Measurements from ENCODE around the gene ADM2. TPM values are rescaled to one million over a fixed set of nuclear protein-coding genes. Genes with fewer than 3 reads are reported as not detected.

ADM2 gene
- total RNA-seq, 1 experiment from 2014 or later: 10.9 TPM

DNA sequence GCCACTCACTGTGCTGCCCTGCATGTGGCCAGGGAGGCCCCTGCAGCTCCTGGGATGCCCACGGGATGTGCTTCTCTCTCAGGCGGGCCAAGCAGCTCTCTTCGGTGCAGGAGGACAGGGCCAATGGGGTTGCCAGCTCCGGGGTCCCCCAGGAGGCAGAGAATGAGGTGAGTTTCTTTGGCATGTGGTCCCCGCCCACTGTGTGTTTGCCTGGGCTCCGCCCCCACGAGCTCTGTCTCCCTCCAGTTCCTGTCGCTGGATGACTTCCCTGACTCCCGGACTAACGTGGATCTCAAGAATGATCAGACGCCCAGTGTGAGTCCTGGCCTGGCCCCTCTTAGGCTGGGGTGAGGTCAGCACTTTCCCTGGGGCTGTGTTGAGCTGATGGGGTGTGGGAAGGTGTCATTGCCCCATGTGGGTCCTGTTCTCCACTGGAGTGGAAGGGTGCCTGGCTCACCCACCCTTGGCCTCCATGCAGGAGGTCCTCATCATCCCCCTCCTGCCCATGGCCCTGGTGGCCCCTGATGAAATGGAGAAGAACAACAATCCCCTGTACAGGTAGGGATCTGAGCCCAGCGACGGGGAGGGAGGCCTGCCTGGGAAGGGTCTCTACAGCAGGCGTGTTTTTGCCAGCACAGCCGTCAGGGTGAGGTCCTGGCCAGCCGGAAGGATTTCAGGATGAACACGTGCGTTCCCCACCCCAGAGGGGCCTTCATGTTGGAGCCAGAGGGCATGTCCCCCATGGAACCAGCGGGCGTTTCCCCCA is 36.3 kb downstream of the ADM2 start:
- ChIA-PET CTCF (interaction anchor here (0.8 to 0.9 kb wide), 3 partner anchors 8 to 103 kb away, joined by 3 read pairs; partner anchors contain the start of gene SCO2), POLR2A (no interaction called here)
- DNase-seq (ENCODE audit: low spot score) (no peak), ATAC-seq (peak; percentile 67)
- Mint-ChIP-seq H3K27me3 (ENCODE audit: low read depth) (no peaks in the 10 kb centered on the region), H3K4me3 (no peak overlapping the region), H3K4me1 (no peaks in the 10 kb centered on the region), H3K9me3 (no peaks in the 10 kb centered on the region), H3K27ac (no peak overlapping the region), H3K36me3 (peaks cover 15% of the 10 kb centered on the region)
- TF ChIP-seq, protein P1, sequence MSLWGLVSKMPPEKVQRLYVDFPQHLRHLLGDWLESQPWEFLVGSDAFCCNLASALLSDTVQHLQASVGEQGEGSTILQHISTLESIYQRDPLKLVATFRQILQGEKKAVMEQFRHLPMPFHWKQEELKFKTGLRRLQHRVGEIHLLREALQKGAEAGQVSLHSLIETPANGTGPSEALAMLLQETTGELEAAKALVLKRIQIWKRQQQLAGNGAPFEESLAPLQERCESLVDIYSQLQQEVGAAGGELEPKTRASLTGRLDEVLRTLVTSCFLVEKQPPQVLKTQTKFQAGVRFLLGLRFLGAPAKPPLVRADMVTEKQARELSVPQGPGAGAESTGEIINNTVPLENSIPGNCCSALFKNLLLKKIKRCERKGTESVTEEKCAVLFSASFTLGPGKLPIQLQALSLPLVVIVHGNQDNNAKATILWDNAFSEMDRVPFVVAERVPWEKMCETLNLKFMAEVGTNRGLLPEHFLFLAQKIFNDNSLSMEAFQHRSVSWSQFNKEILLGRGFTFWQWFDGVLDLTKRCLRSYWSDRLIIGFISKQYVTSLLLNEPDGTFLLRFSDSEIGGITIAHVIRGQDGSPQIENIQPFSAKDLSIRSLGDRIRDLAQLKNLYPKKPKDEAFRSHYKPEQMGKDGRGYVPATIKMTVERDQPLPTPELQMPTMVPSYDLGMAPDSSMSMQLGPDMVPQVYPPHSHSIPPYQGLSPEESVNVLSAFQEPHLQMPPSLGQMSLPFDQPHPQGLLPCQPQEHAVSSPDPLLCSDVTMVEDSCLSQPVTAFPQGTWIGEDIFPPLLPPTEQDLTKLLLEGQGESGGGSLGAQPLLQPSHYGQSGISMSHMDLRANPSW (CRISPR knock-in tag; conservative IDR thresholded peaks at IDR 0.05; ENCODE audit: low read depth): no peak
- TF ChIP-seq, protein P2, sequence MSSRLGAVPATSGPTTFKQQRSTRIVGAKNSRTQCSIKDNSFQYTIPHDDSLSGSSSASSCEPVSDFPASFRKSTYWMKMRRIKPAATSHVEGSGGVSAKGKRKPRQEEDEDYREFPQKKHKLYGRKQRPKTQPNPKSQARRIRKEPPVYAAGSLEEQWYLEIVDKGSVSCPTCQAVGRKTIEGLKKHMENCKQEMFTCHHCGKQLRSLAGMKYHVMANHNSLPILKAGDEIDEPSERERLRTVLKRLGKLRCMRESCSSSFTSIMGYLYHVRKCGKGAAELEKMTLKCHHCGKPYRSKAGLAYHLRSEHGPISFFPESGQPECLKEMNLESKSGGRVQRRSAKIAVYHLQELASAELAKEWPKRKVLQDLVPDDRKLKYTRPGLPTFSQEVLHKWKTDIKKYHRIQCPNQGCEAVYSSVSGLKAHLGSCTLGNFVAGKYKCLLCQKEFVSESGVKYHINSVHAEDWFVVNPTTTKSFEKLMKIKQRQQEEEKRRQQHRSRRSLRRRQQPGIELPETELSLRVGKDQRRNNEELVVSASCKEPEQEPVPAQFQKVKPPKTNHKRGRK (CRISPR knock-in tag; IDR thresholded peaks at IDR 0.05; ENCODE audit: borderline replicate concordance): no peak
- TF ChIP-seq FOXP1 (CRISPR knock-in tag; IDR thresholded peaks at IDR 0.05; ENCODE audit: borderline replicate concordance) (no peak), ATF1 (CRISPR knock-in tag; IDR thresholded peaks at IDR 0.05) (no peak)

DNA sequence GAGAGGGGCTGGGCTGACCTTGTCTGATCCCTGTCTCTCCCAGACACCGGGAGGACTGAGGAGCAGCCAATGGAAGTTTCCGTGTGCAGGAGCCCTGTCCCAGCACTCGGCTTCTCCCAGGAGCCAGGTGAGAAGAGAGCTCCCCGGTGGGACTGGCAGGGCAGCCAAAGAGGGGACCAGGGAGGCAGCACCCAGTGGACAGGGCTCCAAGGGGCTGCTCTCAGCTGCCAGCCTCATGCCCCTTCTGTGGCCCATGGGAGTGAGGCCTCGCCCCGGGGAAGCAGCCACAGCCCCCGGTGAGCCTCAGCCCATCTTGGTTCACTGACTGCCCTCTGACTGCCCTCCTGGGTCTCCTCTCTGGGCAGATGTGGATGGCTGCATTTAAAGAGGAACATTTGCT is 37.3 kb downstream of the ADM2 start:
- no peak overlapping the region for H3K27ac Mint-ChIP-seq
- peaks cover 15% of the 10 kb centered on the region for H3K36me3 Mint-ChIP-seq
- no peaks in the 10 kb centered on the region for H3K9me3 Mint-ChIP-seq
- no peak overlapping the region for H3K4me3 Mint-ChIP-seq
- ChIA-PET POLR2A (no interaction called here), CTCF (interaction anchor here (0.9 to 1.3 kb wide), 2 partner anchors 15 to 44 kb away, joined by 3 read pairs; partner anchors contain the start of gene SYCE3)
- ATAC-seq (no peak), DNase-seq (ENCODE audit: low spot score) (no peak)
- no peaks in the 10 kb centered on the region for H3K4me1 Mint-ChIP-seq
- TF ChIP-seq ZNF121 (CRISPR knock-in tag; IDR thresholded peaks at IDR 0.05) (no peak), GRHL2 (CRISPR knock-in tag; IDR thresholded peaks at IDR 0.05; ENCODE audit: insufficient replicate concordance, severe bottlenecking) (no peak), ZNF232 (CRISPR knock-in tag; IDR thresholded peaks at IDR 0.05) (no peak), MXD4 (CRISPR knock-in tag; IDR thresholded peaks at IDR 0.05; ENCODE audit: borderline replicate concordance) (no peak), FOXK1 (CRISPR knock-in tag; IDR thresholded peaks at IDR 0.05) (no peak), ZNF671 (CRISPR knock-in tag; IDR thresholded peaks at IDR 0.05) (no peak), RELA (CRISPR knock-in tag; IDR thresholded peaks at IDR 0.05; ENCODE audit: borderline replicate concordance) (no peak), RORB (CRISPR knock-in tag; IDR thresholded peaks at IDR 0.05) (no peak), SMAD4 (CRISPR knock-in tag; IDR thresholded peaks at IDR 0.05) (no peak)
- TF ChIP-seq, protein P3, sequence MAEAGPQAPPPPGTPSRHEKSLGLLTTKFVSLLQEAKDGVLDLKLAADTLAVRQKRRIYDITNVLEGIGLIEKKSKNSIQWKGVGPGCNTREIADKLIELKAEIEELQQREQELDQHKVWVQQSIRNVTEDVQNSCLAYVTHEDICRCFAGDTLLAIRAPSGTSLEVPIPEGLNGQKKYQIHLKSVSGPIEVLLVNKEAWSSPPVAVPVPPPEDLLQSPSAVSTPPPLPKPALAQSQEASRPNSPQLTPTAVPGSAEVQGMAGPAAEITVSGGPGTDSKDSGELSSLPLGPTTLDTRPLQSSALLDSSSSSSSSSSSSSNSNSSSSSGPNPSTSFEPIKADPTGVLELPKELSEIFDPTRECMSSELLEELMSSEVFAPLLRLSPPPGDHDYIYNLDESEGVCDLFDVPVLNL (CRISPR knock-in tag; IDR thresholded peaks at IDR 0.05; ENCODE audit: borderline replicate concordance, low read depth): no peak
- TF ChIP-seq, protein P4, sequence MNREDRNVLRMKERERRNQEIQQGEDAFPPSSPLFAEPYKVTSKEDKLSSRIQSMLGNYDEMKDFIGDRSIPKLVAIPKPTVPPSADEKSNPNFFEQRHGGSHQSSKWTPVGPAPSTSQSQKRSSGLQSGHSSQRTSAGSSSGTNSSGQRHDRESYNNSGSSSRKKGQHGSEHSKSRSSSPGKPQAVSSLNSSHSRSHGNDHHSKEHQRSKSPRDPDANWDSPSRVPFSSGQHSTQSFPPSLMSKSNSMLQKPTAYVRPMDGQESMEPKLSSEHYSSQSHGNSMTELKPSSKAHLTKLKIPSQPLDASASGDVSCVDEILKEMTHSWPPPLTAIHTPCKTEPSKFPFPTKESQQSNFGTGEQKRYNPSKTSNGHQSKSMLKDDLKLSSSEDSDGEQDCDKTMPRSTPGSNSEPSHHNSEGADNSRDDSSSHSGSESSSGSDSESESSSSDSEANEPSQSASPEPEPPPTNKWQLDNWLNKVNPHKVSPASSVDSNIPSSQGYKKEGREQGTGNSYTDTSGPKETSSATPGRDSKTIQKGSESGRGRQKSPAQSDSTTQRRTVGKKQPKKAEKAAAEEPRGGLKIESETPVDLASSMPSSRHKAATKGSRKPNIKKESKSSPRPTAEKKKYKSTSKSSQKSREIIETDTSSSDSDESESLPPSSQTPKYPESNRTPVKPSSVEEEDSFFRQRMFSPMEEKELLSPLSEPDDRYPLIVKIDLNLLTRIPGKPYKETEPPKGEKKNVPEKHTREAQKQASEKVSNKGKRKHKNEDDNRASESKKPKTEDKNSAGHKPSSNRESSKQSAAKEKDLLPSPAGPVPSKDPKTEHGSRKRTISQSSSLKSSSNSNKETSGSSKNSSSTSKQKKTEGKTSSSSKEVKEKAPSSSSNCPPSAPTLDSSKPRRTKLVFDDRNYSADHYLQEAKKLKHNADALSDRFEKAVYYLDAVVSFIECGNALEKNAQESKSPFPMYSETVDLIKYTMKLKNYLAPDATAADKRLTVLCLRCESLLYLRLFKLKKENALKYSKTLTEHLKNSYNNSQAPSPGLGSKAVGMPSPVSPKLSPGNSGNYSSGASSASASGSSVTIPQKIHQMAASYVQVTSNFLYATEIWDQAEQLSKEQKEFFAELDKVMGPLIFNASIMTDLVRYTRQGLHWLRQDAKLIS (CRISPR knock-in tag; IDR thresholded peaks at IDR 0.05; ENCODE audit: borderline replicate concordance): no peak
- TF ChIP-seq, protein P2 (CRISPR knock-in tag; IDR thresholded peaks at IDR 0.05; ENCODE audit: borderline replicate concordance): no peak
- TF ChIP-seq, protein P5, sequence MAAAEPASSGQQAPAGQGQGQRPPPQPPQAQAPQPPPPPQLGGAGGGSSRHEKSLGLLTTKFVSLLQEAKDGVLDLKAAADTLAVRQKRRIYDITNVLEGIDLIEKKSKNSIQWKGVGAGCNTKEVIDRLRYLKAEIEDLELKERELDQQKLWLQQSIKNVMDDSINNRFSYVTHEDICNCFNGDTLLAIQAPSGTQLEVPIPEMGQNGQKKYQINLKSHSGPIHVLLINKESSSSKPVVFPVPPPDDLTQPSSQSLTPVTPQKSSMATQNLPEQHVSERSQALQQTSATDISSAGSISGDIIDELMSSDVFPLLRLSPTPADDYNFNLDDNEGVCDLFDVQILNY (CRISPR knock-in tag; IDR thresholded peaks at IDR 0.05): no peak
- TF ChIP-seq, protein P6, sequence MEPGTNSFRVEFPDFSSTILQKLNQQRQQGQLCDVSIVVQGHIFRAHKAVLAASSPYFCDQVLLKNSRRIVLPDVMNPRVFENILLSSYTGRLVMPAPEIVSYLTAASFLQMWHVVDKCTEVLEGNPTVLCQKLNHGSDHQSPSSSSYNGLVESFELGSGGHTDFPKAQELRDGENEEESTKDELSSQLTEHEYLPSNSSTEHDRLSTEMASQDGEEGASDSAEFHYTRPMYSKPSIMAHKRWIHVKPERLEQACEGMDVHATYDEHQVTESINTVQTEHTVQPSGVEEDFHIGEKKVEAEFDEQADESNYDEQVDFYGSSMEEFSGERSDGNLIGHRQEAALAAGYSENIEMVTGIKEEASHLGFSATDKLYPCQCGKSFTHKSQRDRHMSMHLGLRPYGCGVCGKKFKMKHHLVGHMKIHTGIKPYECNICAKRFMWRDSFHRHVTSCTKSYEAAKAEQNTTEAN (CRISPR knock-in tag; IDR thresholded peaks at IDR 0.05): no peak
- H3K27me3 Mint-ChIP-seq (ENCODE audit: low read depth): no peaks in the 10 kb centered on the region
